ENCODE measurements around the gene INHBC. TPM values are rescaled to one million over a fixed set of nuclear protein-coding genes. Genes with fewer than 3 reads are reported as not detected.

The INHBC gene
- total RNA-seq, 2 donors from 2014 or later: not detected

DNA sequence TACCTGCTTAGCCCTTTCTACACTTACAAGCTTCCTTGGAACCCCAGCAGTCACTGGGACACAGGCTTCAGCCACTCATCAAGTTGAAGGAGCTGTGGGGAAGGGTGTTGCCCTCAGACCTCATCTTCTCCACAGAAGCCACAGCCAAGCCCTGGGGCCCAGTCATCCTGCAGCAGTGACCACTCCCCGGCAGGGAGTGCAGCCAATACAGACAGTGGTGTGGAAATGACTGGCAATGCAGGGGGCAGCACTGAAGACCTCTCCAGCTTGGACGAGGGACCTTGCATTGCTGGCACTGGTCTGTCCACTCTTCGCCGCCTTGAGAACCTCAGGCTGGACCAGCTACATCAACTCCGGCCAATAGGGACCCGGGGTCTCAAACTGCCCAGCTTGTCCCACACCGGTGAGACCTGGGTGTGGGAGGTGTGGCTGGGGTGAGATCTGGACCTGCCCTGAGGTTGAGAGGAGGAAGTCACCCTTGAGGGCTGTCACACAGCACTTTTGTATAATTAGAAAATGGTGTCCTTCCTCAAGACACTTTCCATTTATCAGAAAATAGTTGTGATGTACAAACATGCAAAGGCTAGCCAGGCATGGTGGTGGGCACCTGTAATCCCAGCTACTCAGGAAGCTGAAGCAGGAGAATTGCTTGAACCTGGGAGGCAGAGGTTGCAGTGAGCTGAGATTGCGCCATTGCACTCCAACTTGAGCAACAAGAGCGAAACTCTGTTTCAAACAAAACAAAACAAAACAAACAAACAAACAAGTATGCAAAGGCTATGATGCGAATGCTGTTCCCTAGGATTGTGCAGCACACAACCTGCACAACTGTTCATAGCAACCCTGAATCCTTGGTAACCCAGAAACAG is 34.9 kb downstream of the INHBC start:
- no peaks in the 10 kb centered on the region for H3K4me1 ChIP-seq
- TF ChIP-seq, protein P1, sequence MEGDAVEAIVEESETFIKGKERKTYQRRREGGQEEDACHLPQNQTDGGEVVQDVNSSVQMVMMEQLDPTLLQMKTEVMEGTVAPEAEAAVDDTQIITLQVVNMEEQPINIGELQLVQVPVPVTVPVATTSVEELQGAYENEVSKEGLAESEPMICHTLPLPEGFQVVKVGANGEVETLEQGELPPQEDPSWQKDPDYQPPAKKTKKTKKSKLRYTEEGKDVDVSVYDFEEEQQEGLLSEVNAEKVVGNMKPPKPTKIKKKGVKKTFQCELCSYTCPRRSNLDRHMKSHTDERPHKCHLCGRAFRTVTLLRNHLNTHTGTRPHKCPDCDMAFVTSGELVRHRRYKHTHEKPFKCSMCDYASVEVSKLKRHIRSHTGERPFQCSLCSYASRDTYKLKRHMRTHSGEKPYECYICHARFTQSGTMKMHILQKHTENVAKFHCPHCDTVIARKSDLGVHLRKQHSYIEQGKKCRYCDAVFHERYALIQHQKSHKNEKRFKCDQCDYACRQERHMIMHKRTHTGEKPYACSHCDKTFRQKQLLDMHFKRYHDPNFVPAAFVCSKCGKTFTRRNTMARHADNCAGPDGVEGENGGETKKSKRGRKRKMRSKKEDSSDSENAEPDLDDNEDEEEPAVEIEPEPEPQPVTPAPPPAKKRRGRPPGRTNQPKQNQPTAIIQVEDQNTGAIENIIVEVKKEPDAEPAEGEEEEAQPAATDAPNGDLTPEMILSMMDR (IDR thresholded peaks at IDR 0.05): no peak
- no peak overlapping the region for H3K4me3 ChIP-seq
- no peak overlapping the region for H3K9ac ChIP-seq (ENCODE audit: low read depth in 2 of 2, low read length in 2 of 2)
- no peaks in the 10 kb centered on the region for H3K9me3 ChIP-seq
- H3K27me3 ChIP-seq: peaks cover 16% of the 10 kb centered on the region
- H3K27ac ChIP-seq: no peak overlapping the region
- H3K36me3 ChIP-seq: no peaks in the 10 kb centered on the region
- no peak for DNase-seq
- intact Hi-C loops (cut with DNase I): no loop called here

DNA sequence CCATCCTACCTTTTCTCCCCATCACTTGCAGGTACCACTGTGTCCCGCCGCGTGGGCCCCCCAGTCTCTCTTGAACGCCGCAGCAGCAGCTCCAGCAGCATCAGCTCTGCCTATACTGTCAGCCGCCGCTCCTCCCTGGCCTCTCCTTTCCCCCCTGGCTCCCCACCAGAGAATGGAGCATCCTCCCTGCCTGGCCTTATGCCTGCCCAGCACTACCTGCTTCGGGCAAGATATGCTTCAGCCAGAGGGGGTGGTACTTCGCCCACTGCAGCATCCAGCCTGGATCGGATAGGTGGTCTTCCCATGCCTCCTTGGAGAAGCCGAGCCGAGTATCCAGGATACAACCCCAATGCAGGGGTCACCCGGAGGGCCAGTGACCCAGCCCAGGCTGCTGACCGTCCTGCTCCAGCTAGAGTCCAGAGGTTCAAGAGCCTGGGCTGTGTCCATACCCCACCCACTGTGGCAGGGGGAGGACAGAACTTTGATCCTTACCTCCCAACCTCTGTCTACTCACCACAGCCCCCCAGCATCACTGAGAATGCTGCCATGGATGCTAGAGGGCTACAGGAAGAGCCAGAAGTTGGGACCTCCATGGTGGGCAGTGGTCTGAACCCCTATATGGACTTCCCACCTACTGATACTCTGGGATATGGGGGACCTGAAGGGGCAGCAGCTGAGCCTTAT is 35.8 kb downstream of the INHBC start:
- intact Hi-C loops (cut with DNase I): no loop called here
- no peaks in the 10 kb centered on the region for H3K4me1 ChIP-seq
- no peak for DNase-seq
- H3K4me3 ChIP-seq: no peak overlapping the region
- no peaks in the 10 kb centered on the region for H3K9me3 ChIP-seq
- no peak overlapping the region for H3K27ac ChIP-seq
- H3K36me3 ChIP-seq: no peaks in the 10 kb centered on the region
- H3K9ac ChIP-seq (ENCODE audit: low read depth in 2 of 2, low read length in 2 of 2): no peak overlapping the region
- TF ChIP-seq, protein P1 (IDR thresholded peaks at IDR 0.05): no peak
- peaks cover 23% of the 10 kb centered on the region for H3K27me3 ChIP-seq

DNA sequence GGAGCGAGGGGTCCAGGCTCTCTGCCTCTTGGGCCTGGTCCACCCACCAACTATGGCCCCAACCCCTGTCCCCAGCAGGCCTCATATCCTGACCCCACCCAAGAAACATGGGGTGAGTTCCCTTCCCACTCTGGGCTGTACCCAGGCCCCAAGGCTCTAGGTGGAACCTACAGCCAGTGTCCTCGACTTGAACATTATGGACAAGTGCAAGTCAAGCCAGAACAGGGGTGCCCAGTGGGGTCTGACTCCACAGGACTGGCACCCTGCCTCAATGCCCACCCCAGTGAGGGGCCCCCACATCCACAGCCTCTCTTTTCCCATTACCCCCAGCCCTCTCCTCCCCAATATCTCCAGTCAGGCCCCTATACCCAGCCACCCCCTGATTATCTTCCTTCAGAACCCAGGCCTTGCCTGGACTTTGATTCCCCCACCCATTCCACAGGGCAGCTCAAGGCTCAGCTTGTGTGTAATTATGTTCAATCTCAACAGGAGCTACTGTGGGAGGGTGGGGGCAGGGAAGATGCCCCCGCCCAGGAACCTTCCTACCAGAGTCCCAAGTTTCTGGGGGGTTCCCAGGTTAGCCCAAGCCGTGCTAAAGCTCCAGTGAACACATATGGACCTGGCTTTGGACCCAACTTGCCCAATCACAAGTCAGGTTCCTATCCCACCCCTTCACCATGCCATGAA is 36.5 kb downstream of the INHBC start:
- H3K4me1 ChIP-seq: no peaks in the 10 kb centered on the region
- intact Hi-C loops (cut with DNase I): no loop called here
- TF ChIP-seq, protein P1 (IDR thresholded peaks at IDR 0.05): no peak
- no peaks in the 10 kb centered on the region for H3K36me3 ChIP-seq
- H3K27ac ChIP-seq: no peak overlapping the region
- H3K4me3 ChIP-seq: no peak overlapping the region
- H3K9me3 ChIP-seq: no peaks in the 10 kb centered on the region
- H3K27me3 ChIP-seq: peaks cover 30% of the 10 kb centered on the region
- peak; percentile 58 for DNase-seq
- no peak overlapping the region for H3K9ac ChIP-seq (ENCODE audit: low read depth in 2 of 2, low read length in 2 of 2)

DNA sequence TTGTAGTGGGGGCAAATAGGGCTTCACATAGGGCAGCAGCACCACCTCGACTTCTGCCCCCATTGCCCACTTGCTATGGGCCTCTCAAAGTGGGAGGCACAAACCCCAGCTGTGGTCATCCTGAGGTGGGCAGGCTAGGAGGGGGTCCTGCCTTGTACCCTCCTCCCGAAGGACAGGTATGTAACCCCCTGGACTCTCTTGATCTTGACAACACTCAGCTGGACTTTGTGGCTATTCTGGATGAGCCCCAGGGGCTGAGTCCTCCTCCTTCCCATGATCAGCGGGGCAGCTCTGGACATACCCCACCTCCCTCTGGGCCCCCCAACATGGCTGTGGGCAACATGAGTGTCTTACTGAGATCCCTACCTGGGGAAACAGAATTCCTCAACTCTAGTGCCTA is 37.1 kb downstream of the INHBC start:
- H3K4me1 ChIP-seq: no peaks in the 10 kb centered on the region
- no peak overlapping the region for H3K9ac ChIP-seq (ENCODE audit: low read depth in 2 of 2, low read length in 2 of 2)
- no peaks in the 10 kb centered on the region for H3K36me3 ChIP-seq
- TF ChIP-seq, protein P1 (IDR thresholded peaks at IDR 0.05): no peak
- no peaks in the 10 kb centered on the region for H3K9me3 ChIP-seq
- peaks cover 35% of the 10 kb centered on the region for H3K27me3 ChIP-seq
- H3K4me3 ChIP-seq: no peak overlapping the region
- DNase-seq: no peak
- no peak overlapping the region for H3K27ac ChIP-seq
- intact Hi-C loops (cut with DNase I): no loop called here

DNA sequence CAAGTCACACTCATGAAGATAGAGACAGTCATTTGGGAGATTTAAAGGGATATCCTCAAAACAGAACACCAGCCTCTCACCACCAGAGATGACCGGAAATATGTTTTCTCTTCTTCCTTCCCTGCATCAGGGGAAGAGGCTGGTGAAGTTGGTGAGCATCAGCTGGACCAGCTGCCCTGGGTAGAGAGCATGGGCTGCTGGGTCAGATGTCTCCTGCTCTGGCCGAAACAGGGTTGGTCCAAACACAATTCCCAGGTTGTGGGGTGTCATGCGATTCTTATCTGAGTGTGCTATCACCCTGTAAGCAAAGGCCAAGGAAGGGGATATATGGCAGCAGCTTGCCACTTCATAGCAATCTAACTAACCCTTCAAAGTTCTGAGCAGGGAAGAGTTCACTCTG is 37.8 kb downstream of the INHBC start:
- DNase-seq: no peak
- H3K4me1 ChIP-seq: no peaks in the 10 kb centered on the region
- H3K27me3 ChIP-seq: peaks cover 37% of the 10 kb centered on the region
- H3K9ac ChIP-seq (ENCODE audit: low read depth in 2 of 2, low read length in 2 of 2): no peak overlapping the region
- H3K9me3 ChIP-seq: no peaks in the 10 kb centered on the region
- no peak overlapping the region for H3K4me3 ChIP-seq
- intact Hi-C loops (cut with DNase I): no loop called here
- no peak overlapping the region for H3K27ac ChIP-seq
- H3K36me3 ChIP-seq: no peaks in the 10 kb centered on the region
- TF ChIP-seq, protein P1 (IDR thresholded peaks at IDR 0.05): no peak
